Prostate gland (tissue), 2 donors: ENCODE measurements around the gene ABCA7.

Source experiments
- CTCF ChIP-seq, 4 experiments: fragments of 200-600 bp in 2 of 4; fragments of 450-650 bp in 2 of 4; sonication (generic) in 2 of 4; IDR thresholded peaks; 1 replicate in 3 of 4; 2 replicates in 1 of 4; pipeline ENCODE4 v1.5.1; 2016 to 2019; ENCODE audit warnings: antibody characterized with exemption in 4 of 4, mild to moderate bottlenecking in 2 of 4, moderate library complexity in 2 of 4
- POLR2A ChIP-seq: fragments of 450-650 bp; IDR thresholded peaks from one replicate; pipeline ENCODE4 v1.6.1; 2016; ENCODE audit warnings: antibody characterized with exemption, mild to moderate bottlenecking
- POLR2AphosphoS5 ChIP-seq: sonication (generic); formaldehyde crosslinking; IDR thresholded peaks from one replicate; pipeline ENCODE4 v1.6.1; 2017; ENCODE audit warnings: antibody characterized with exemption

- TF ChIP-seq CTCF (IDR thresholded peaks at IDR 0.05), result no peak
- TF ChIP-seq POLR2A, result no peak
- TF ChIP-seq POLR2AphosphoS5, result no peak
Measured at GRCh38 chr19:1089891-1090290, 50.0 kb downstream of the ABCA7 start.
